Ramos (cell line): Measurements from ENCODE around the gene SGMS1.

Source experiments
- in situ Hi-C: fragments of 300-500 bp; cut with MboI; formaldehyde crosslinking; loops from one replicate; pipeline ENCODE4 v1.14.3; 2022; ENCODE audit warnings: low sequenced_read_pairs; ENCODE audit not compliant: unreplicated experiment

Gene SGMS1

GRCh38 chr10:50410066-50410811 lies 213.5 kb downstream of the SGMS1 start:
- in situ Hi-C loops = no loop called here

- in situ Hi-C loops = no loop called here
These were observed 216.5 kb downstream of the SGMS1 start for GRCh38 chr10:50407076-50407801.

GRCh38 chr10:50406457-50407070 lies 217.2 kb downstream of the SGMS1 start:
- in situ Hi-C loops = no loop called here

- in situ Hi-C loops = no loop called here
These were observed 218.0 kb downstream of the SGMS1 start for GRCh38 chr10:50405723-50406122.

GRCh38 chr10:50404021-50404773 lies 219.6 kb downstream of the SGMS1 start:
- in situ Hi-C loops = no loop called here

GRCh38 chr10:50403074-50403473 lies 220.7 kb downstream of the SGMS1 start:
- in situ Hi-C loops = no loop called here

- in situ Hi-C loops = no loop called here
These were observed 221.3 kb downstream of the SGMS1 start for GRCh38 chr10:50402466-50402865.

GRCh38 chr10:50400694-50401093 lies 223.1 kb downstream of the SGMS1 start:
- in situ Hi-C loops = no loop called here

GRCh38 chr10:50398823-50399222 lies 224.9 kb downstream of the SGMS1 start:
- in situ Hi-C loops = no loop called here

GRCh38 chr10:50398381-50398780 lies 225.4 kb downstream of the SGMS1 start:
- in situ Hi-C loops = no loop called here

- in situ Hi-C loops = no loop called here
These were observed 226.2 kb downstream of the SGMS1 start for GRCh38 chr10:50397312-50398140.

GRCh38 chr10:50396491-50397311 lies 227.1 kb downstream of the SGMS1 start:
- in situ Hi-C loops = no loop called here

- in situ Hi-C loops = no loop called here
These were observed 227.9 kb downstream of the SGMS1 start for GRCh38 chr10:50395851-50396250.

- in situ Hi-C loops = no loop called here
These were observed 228.5 kb downstream of the SGMS1 start for GRCh38 chr10:50395271-50395670.

GRCh38 chr10:50394832-50395231 lies 228.9 kb downstream of the SGMS1 start:
- in situ Hi-C loops = no loop called here

- in situ Hi-C loops = no loop called here
These were observed 229.8 kb downstream of the SGMS1 start for GRCh38 chr10:50393784-50394467.

- in situ Hi-C loops = no loop called here
These were observed 230.6 kb downstream of the SGMS1 start for GRCh38 chr10:50392966-50393718.

- in situ Hi-C loops = no loop called here
These were observed 231.3 kb downstream of the SGMS1 start for GRCh38 chr10:50392426-50392825.
